Measurements from ENCODE around the gene FOXC1.

DNA sequence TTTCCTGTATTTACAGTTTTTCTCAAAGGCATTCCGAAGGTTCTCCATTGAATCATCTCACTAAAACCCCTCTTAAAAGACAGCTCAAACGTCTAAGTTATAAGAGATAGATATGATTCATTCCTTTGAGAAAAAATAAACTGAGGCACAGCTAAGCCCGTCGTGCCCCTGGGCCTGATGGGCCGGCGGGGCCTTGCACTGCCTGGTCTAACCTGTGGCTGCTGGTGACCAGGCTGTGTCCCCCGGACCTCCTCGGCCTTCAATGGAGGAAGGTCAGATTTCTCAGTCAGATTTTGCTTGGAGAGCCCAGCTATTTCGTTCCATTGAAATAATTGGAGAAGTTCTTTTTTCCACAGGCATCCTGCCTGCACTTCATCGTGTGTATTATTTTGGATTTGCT, 11.3 kb upstream of the FOXC1 start:
- TF ChIP-seq BHLHE40 (IDR thresholded peaks at IDR 0.05; ENCODE audit: low read length) = no peak
- no peak for TF ChIP-seq FIP1L1 (IDR thresholded peaks at IDR 0.05; ENCODE audit: borderline replicate concordance, insufficient read depth, low read depth, low read length)
- TF ChIP-seq SUZ12 (IDR thresholded peaks at IDR 0.05; ENCODE audit: low read depth, low read length) = no peak
- TF ChIP-seq SETDB1 (CRISPR knock-in tag; IDR thresholded peaks at IDR 0.05; ENCODE audit: borderline replicate concordance) = no peak

All from HepG2 (cell line).